ENCODE measurements around the gene TRIM25. TPM values are rescaled to one million over a fixed set of nuclear protein-coding genes. Genes with fewer than 3 reads are reported as not detected.

Gene TRIM25
- total RNA-seq, 5 donors from 2014 or later (not counting 1 experiment from before 2014, with no cell fraction given): 41.4 to 59.7 (median 56.1) TPM

DNA sequence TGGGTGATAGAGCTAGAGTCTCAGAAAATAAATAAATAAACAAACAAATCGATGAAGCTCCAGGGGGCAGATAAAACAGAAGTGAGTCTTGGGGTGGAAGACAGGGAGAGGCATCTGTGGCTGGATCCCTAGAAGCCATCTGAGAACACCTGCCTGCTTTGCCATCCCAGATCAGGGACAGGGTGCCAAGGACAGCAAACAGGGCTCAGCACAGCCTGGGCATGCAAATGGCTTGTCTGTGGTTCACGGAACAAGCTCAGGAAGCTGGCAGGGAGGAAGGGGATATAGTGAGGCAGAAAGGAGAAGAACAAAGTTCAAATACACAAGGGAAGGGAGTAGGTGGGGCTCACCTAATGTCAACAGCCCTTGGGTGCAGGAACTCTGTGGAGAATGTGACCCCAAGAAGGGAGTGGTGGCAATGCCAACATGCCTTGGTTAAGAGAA, 27.5 kb downstream of the TRIM25 start:
- peak overlapping the region in 1 of 2 donors; percentile 60 for H3K27ac Mint-ChIP-seq

GRCh38 chr17:56885312-56885657, 28.6 kb downstream of the TRIM25 start:
- ATAC-seq (replicated peaks in 1 of 4) (no peak), DNase-seq (no peak)
- Mint-ChIP-seq H3K4me3 (no peak overlapping the region), H3K36me3 (peaks cover 38% of the 10 kb centered on the region), H3K4me1 (no peaks in the 10 kb centered on the region), H3K27me3 (no peaks in the 10 kb centered on the region), H3K27ac (no peak overlapping the region), H3K9me3 (peaks cover 4 to 21% (median 7%) of the 10 kb centered on the region in 3 donors)
- no CpG with 5 or more reads among the region's 2 CpGs for WGBS (ENCODE audit: insufficient coverage)
- POLR2A ChIA-PET: no interaction called here
- CTCF ChIA-PET: no interaction called here
- Histone ChIP-seq H3K27ac (ENCODE audit: low read length) (no peak overlapping the region), H3K4me1 (ENCODE audit: control insufficient read depth in 1 of 2, extremely low read depth in 1 of 2, insufficient read depth in 2 of 2, low read length in 2 of 2) (no peaks in the 10 kb centered on the region), H3K36me3 (ENCODE audit: control insufficient read depth in 2 of 2, extremely low read depth in 1 of 2, insufficient read depth in 1 of 2, low read length in 1 of 2) (peaks cover 4 to 13% of the 10 kb centered on the region in 2 donors), H3K4me3 (ENCODE audit: control insufficient read depth in 1 of 2, extremely low read depth in 1 of 2, low read length in 1 of 2) (no peak overlapping the region), H3K27me3 (replicated peaks in 1 of 2; ENCODE audit: control insufficient read depth in 2 of 2, extremely low read depth in 1 of 2, insufficient read depth in 2 of 2, low read length in 1 of 2) (no peaks in the 10 kb centered on the region), H3K9me3 (no peaks in the 10 kb centered on the region)

More for the DNA sequence above, 27.5 kb downstream of the TRIM25 start:
- Histone ChIP-seq H3K4me3 (ENCODE audit: control insufficient read depth in 1 of 2, extremely low read depth in 1 of 2, low read length in 1 of 2) (no peak overlapping the region), H3K36me3 (ENCODE audit: control insufficient read depth in 2 of 2, extremely low read depth in 1 of 2, insufficient read depth in 1 of 2, low read length in 1 of 2) (peaks cover 4 to 22% of the 10 kb centered on the region in 2 donors), H3K27ac (ENCODE audit: low read length) (no peak overlapping the region), H3K9me3 (no peaks in the 10 kb centered on the region), H3K4me1 (ENCODE audit: control insufficient read depth in 1 of 2, extremely low read depth in 1 of 2, insufficient read depth in 2 of 2, low read length in 2 of 2) (no peaks in the 10 kb centered on the region), H3K27me3 (replicated peaks in 1 of 2; ENCODE audit: control insufficient read depth in 2 of 2, extremely low read depth in 1 of 2, insufficient read depth in 2 of 2, low read length in 1 of 2) (no peaks in the 10 kb centered on the region)
- H3K4me1 Mint-ChIP-seq: no peaks in the 10 kb centered on the region
- no peak overlapping the region for H3K4me3 Mint-ChIP-seq
- no peak for DNase-seq
- ChIA-PET CTCF (interaction anchor here in 1 of 2 donors (0.7 kb wide), 1 partner anchor 48 kb away, joined by 3 read pairs; no protein-coding TSS in a partner anchor), POLR2A (no interaction called here)
- ATAC-seq (replicated peaks in 1 of 4): no peak
- peaks cover 4 to 21% (median 7%) of the 10 kb centered on the region in 3 donors for H3K9me3 Mint-ChIP-seq
- 100% methylated on average over 2 of the region's 2 CpGs for WGBS (ENCODE audit: insufficient coverage)
- peaks cover 48% of the 10 kb centered on the region for H3K36me3 Mint-ChIP-seq
- no peaks in the 10 kb centered on the region for H3K27me3 Mint-ChIP-seq

DNA sequence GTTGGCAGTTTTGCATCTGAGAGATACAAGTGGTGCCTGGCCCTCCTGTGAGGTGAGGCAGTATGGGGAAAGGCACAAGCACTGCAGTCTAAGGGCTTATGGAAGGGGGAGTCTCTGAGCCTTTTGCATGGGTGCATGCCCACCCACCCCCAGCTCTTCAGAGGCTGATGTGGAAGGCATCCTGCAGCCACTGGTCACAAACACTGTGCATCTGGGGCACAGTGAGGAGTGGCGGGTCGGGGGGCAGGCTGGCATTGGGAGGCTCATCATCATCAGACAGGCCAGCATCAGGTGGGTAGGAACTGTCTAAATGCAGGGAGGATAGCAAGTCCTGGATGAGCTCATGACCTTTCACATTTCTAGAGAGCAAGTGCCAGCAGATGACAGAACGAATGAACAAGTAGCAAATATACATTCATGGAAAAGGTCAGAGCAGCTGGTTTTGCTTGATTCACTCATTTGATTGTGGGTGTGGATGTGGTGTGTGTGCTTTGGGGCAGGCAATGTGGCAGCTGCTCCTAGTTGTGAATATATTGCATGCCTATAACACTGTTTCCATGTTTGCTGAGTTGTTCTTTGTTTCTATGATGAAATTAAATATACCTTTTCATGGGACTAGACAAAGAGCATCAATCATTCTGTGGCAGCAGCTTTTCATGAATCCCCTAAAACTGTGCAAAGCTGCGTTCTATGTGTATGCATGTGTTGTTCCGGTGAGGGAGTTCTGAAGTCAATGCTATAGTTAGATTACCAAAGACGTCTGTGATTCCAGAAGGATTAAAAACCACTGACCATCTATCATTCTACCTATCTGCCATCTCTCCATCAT, 29.2 kb downstream of the TRIM25 start:
- Mint-ChIP-seq H3K36me3 (peaks cover 32% of the 10 kb centered on the region), H3K9me3 (peaks cover 4 to 21% (median 7%) of the 10 kb centered on the region in 3 donors), H3K4me1 (no peaks in the 10 kb centered on the region), H3K4me3 (no peak overlapping the region), H3K27ac (peak overlapping the region in 1 of 2 donors; percentile 11), H3K27me3 (no peaks in the 10 kb centered on the region)
- Histone ChIP-seq H3K9me3 (no peaks in the 10 kb centered on the region), H3K4me3 (ENCODE audit: control insufficient read depth in 1 of 2, extremely low read depth in 1 of 2, low read length in 1 of 2) (no peak overlapping the region), H3K27ac (ENCODE audit: low read length) (no peak overlapping the region), H3K27me3 (replicated peaks in 1 of 2; ENCODE audit: control insufficient read depth in 2 of 2, extremely low read depth in 1 of 2, insufficient read depth in 2 of 2, low read length in 1 of 2) (no peaks in the 10 kb centered on the region), H3K36me3 (ENCODE audit: control insufficient read depth in 2 of 2, extremely low read depth in 1 of 2, insufficient read depth in 1 of 2, low read length in 1 of 2) (peaks cover 4 to 7% of the 10 kb centered on the region in 2 donors), H3K4me1 (ENCODE audit: control insufficient read depth in 1 of 2, extremely low read depth in 1 of 2, insufficient read depth in 2 of 2, low read length in 2 of 2) (no peaks in the 10 kb centered on the region)
- ChIA-PET CTCF (no interaction called here), POLR2A (no interaction called here)
- no peak for ATAC-seq (replicated peaks in 1 of 4)
- DNase-seq: no peak
- 89% methylated on average over 2 of the region's 6 CpGs for WGBS (ENCODE audit: insufficient coverage)

GRCh38 chr17:56883616-56884015, 30.2 kb downstream of the TRIM25 start:
- no peaks in the 10 kb centered on the region for H3K27me3 ChIP-seq (replicated peaks in 1 of 2; ENCODE audit: control insufficient read depth in 2 of 2, extremely low read depth in 1 of 2, insufficient read depth in 2 of 2, low read length in 1 of 2)
- Mint-ChIP-seq H3K27ac (no peak overlapping the region), H3K27me3 (no peaks in the 10 kb centered on the region), H3K4me1 (no peaks in the 10 kb centered on the region), H3K36me3 (peaks cover 22% of the 10 kb centered on the region), H3K9me3 (peaks cover 4 to 16% (median 7%) of the 10 kb centered on the region in 3 donors), H3K4me3 (no peak overlapping the region)
- ChIA-PET CTCF (no interaction called here), POLR2A (no interaction called here)
- no peak for DNase-seq
- no peak for ATAC-seq (replicated peaks in 1 of 4)
- peaks cover 2 to 4% of the 10 kb centered on the region in 2 donors for H3K36me3 ChIP-seq (ENCODE audit: control insufficient read depth in 2 of 2, extremely low read depth in 1 of 2, insufficient read depth in 1 of 2, low read length in 1 of 2)
- WGBS (ENCODE audit: insufficient coverage): no CpG with 5 or more reads among the region's 1 CpG
- no peaks in the 10 kb centered on the region for H3K9me3 ChIP-seq
- H3K4me1 ChIP-seq (ENCODE audit: control insufficient read depth in 1 of 2, extremely low read depth in 1 of 2, insufficient read depth in 2 of 2, low read length in 2 of 2): no peaks in the 10 kb centered on the region
- H3K4me3 ChIP-seq (ENCODE audit: control insufficient read depth in 1 of 2, extremely low read depth in 1 of 2, low read length in 1 of 2): no peak overlapping the region
- no peak overlapping the region for H3K27ac ChIP-seq (ENCODE audit: low read length)

DNA sequence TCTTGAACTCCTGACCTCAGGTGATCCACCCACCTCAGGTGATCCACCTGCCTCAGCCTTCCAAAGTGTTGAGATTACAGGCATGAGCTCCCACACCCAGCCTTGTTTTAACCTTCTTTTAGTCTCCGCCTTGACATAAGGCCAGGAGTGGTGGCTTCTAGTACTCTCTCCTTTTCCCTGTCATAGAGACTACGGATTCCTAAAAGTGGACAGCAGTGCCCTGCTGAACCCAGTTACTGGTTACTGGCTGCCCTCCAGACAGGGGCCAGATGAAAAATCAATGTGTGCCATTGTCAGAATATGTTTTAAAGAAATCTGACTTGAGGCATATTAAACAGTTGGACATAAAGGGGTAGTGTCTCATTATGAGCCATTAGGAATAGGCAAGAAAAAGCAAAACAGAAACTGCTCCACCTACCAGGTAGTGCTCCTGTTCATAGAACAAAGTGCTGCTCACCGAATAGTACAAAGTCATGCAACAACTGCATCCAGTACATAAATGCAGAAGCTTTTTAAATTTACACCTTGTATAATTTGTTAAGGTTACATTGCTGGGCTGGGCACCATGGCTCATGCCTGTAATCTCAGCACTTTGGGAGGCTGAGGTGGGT, 32.1 kb downstream of the TRIM25 start:
- no peaks in the 10 kb centered on the region for H3K36me3 ChIP-seq (ENCODE audit: control insufficient read depth in 2 of 2, extremely low read depth in 1 of 2, insufficient read depth in 1 of 2, low read length in 1 of 2)
- Mint-ChIP-seq H3K27me3 (no peaks in the 10 kb centered on the region), H3K36me3 (peaks cover 6% of the 10 kb centered on the region), H3K27ac (no peak overlapping the region), H3K9me3 (no peaks in the 10 kb centered on the region), H3K4me1 (peaks cover 0 to 6% (median 2%) of the 10 kb centered on the region in 3 donors), H3K4me3 (no peak overlapping the region)
- no peaks in the 10 kb centered on the region for H3K9me3 ChIP-seq
- no peaks in the 10 kb centered on the region for H3K27me3 ChIP-seq (replicated peaks in 1 of 2; ENCODE audit: control insufficient read depth in 2 of 2, extremely low read depth in 1 of 2, insufficient read depth in 2 of 2, low read length in 1 of 2)
- DNase-seq (no peak), ATAC-seq (replicated peaks in 1 of 4) (no peak)
- POLR2A ChIA-PET: no interaction called here
- no peak overlapping the region for H3K27ac ChIP-seq (ENCODE audit: low read length)
- CTCF ChIA-PET: interaction anchor here in 1 of 2 donors (0.6 kb wide), 1 partner anchor 901 kb away, joined by 3 read pairs; no protein-coding TSS in a partner anchor
- 100% methylated on average over 1 of the region's 3 CpGs for WGBS (ENCODE audit: insufficient coverage)
- H3K4me1 ChIP-seq (ENCODE audit: control insufficient read depth in 1 of 2, extremely low read depth in 1 of 2, insufficient read depth in 2 of 2, low read length in 2 of 2): no peaks in the 10 kb centered on the region
- H3K4me3 ChIP-seq (ENCODE audit: control insufficient read depth in 1 of 2, extremely low read depth in 1 of 2, low read length in 1 of 2): no peak overlapping the region

DNA sequence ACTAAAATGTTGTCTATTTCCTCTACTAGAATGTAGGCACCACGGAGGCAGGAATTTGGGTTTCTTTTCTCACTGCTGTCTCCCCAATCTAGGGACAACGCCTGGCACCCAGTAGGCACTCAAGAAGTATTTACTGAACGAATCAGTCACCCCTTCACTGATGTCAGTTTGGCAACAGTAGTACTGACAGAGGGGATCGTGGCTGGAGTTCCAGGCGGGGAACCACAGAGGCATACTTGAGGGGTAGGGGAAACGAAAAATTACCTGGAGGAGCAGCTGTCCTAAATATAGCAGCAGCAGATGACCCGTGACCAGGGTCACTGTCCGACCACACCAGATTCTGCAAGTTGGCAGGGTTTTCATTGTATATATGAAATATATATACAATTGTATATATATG, 33.3 kb downstream of the TRIM25 start:
- CTCF ChIA-PET: no interaction called here
- no peaks in the 10 kb centered on the region for H3K36me3 Mint-ChIP-seq
- H3K27ac Mint-ChIP-seq: no peak overlapping the region
- no peaks in the 10 kb centered on the region for H3K27me3 Mint-ChIP-seq
- H3K4me3 Mint-ChIP-seq: no peak overlapping the region
- H3K27me3 ChIP-seq (replicated peaks in 1 of 2; ENCODE audit: control insufficient read depth in 2 of 2, extremely low read depth in 1 of 2, insufficient read depth in 2 of 2, low read length in 1 of 2): no peaks in the 10 kb centered on the region
- no peaks in the 10 kb centered on the region for H3K36me3 ChIP-seq (ENCODE audit: control insufficient read depth in 2 of 2, extremely low read depth in 1 of 2, insufficient read depth in 1 of 2, low read length in 1 of 2)
- no peaks in the 10 kb centered on the region for H3K9me3 ChIP-seq
- no peak overlapping the region for H3K4me3 ChIP-seq (ENCODE audit: control insufficient read depth in 1 of 2, extremely low read depth in 1 of 2, low read length in 1 of 2)
- no peak overlapping the region for H3K27ac ChIP-seq (ENCODE audit: low read length)
- no peaks in the 10 kb centered on the region for H3K4me1 ChIP-seq (ENCODE audit: control insufficient read depth in 1 of 2, extremely low read depth in 1 of 2, insufficient read depth in 2 of 2, low read length in 2 of 2)
- POLR2A ChIA-PET: no interaction called here
- no peaks in the 10 kb centered on the region for H3K9me3 Mint-ChIP-seq
- ATAC-seq (replicated peaks in 1 of 4) (no peak), DNase-seq (no peak)
- H3K4me1 Mint-ChIP-seq: peaks cover 0 to 6% (median 2%) of the 10 kb centered on the region in 3 donors
- 100% methylated on average over 2 of the region's 8 CpGs for WGBS (ENCODE audit: insufficient coverage)

All from T-cell (primary cell).